Effector memory CD8-positive, alpha-beta T cell (primary cell): ENCODE data around the gene DDAH2.
A peak's percentile ranks its signal among the peaks of the same experiment; 100 is the strongest.

Experiments used
- ATAC-seq: fragments of 150-1000 bp; cut with Tn5 transposase; replicated peaks from 2 replicates; pipeline ENCODE4 v1.10.0; 2021; ENCODE audit warnings: mild to moderate bottlenecking, moderate library complexity
- DNase-seq, 3 experiments: peaks; one replicate each; pipeline ENCODE4 v3.0.0; 2021
- H3K27ac Mint-ChIP-seq, 2 donors: one replicate each; pipeline ENCODE4 v1.8.0; 2022; ENCODE audit warnings: mild to moderate bottlenecking in 2 of 2, mixed read lengths in 2 of 2, moderate library complexity in 2 of 2
- H3K27me3 Mint-ChIP-seq, 2 donors: one replicate each; pipeline ENCODE4 v1.8.0; 2022; ENCODE audit warnings: mixed read lengths in 2 of 2
- H3K36me3 Mint-ChIP-seq: one replicate; pipeline ENCODE4 v1.8.0; 2022; ENCODE audit warnings: mild to moderate bottlenecking, moderate library complexity, mixed read lengths; ENCODE audit not compliant: insufficient read depth
- H3K4me1 Mint-ChIP-seq, 2 donors: one replicate each; pipeline ENCODE4 v1.8.0; 2022; ENCODE audit warnings: low read depth in 2 of 2, mixed read lengths in 2 of 2
- H3K4me3 Mint-ChIP-seq, 2 donors: one replicate each; pipeline ENCODE4 v1.8.0; 2022; ENCODE audit warnings: mild to moderate bottlenecking in 2 of 2, mixed read lengths in 2 of 2, moderate library complexity in 2 of 2
- H3K9me3 Mint-ChIP-seq, 2 donors: one replicate each; pipeline ENCODE4 v1.8.0; 2022; ENCODE audit warnings: mixed read lengths in 2 of 2

Gene DDAH2

GRCh38 chr6:31722173-31722572 is 6.9 kb downstream of the DDAH2 start:
- DNase-seq (no peak), ATAC-seq (no peak)
- Mint-ChIP-seq H3K4me3 (no peak overlapping the region), H3K27ac (no peak overlapping the region), H3K36me3 (peaks cover 5% of the 10 kb centered on the region), H3K9me3 (no peaks in the 10 kb centered on the region), H3K27me3 (no peaks in the 10 kb centered on the region), H3K4me1 (peaks cover 0 to 12% of the 10 kb centered on the region in 2 donors)

DNA sequence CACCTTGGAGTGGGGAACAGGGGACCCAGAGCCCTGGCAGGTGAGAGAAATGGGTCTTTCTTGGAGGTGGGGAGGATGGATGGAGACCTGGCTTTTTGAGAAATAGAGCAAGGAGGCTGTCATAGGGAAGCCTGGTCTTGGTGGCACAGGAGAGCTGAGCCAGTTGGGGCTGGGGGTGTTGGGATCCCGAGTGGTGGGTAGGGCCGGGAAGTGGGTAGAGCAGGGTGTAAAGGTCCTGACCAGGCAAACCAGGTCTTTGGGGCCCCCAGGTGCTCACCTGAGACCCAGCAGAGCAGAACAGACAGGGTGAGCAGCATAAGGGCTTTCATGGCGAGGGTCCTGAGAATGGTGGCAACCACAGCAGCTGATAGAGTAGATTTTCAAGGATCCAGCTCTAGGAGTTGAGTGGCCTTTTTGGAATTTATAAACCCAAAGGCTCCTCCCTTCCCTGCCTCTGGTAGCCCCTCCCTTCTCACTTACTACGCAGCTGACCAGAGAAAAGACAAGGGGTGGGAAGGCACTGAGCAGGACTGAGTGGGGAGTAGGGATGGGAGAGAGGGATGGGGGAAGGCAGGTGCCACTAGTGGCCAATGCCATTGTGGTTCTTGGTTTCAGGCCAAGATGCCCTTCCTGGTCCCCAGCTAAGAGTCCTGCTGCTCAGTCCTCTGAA is 7.6 kb downstream of the DDAH2 start, which contains the start of gene LY6G6C:
Gene LY6G6C, minus strand, starts transcription at position 396 of the 670 bp plus-strand sequence. Its CDS starts 67 bp downstream, at position 329.
- ATAC-seq (no peak), DNase-seq (no peak)
- peaks cover 3% of the 10 kb centered on the region for H3K36me3 Mint-ChIP-seq
- H3K4me3 Mint-ChIP-seq = no peak within 1 kb of the TSS
- H3K9me3 Mint-ChIP-seq = no peaks in the 10 kb centered on the region
- no peaks in the 10 kb centered on the region for H3K27me3 Mint-ChIP-seq
- H3K4me1 Mint-ChIP-seq = peaks cover 0 to 8% of the 10 kb centered on the region in 2 donors
- H3K27ac Mint-ChIP-seq = no peak within 1 kb of the TSS

DNA sequence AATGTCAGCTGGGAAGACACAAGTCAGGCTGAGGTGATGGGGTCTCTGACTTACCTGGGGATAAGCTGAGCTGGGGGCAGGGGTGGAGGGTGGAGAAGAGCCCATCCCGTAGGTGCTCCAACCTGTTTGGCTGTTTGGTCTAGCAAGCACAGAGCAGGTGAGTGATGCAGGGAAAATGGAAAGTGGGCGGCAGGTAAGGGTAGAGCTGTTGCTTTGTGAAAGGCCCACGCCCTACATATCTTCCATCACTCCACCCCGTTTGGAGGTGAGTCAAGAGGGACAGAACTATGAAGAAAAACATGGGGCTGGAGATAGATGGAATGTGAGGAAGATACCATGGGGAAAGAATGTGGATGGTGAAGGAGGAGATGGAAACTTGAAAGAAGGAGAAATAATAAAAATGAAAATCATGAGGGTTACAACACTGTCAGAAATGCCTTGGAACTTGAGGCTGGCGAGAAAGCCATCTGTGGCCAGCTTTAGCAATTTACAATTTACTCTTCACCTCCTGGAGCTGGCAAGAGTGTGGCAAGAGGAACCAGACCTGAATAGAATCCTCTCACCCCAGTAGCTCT is 8.8 kb downstream of the DDAH2 start:
- DNase-seq (no peak), ATAC-seq (no peak)
- Mint-ChIP-seq H3K27me3 (no peaks in the 10 kb centered on the region), H3K4me1 (peaks cover 0 to 6% of the 10 kb centered on the region in 2 donors), H3K27ac (no peak overlapping the region), H3K36me3 (peaks cover 3% of the 10 kb centered on the region), H3K4me3 (no peak overlapping the region), H3K9me3 (no peaks in the 10 kb centered on the region)

DNA sequence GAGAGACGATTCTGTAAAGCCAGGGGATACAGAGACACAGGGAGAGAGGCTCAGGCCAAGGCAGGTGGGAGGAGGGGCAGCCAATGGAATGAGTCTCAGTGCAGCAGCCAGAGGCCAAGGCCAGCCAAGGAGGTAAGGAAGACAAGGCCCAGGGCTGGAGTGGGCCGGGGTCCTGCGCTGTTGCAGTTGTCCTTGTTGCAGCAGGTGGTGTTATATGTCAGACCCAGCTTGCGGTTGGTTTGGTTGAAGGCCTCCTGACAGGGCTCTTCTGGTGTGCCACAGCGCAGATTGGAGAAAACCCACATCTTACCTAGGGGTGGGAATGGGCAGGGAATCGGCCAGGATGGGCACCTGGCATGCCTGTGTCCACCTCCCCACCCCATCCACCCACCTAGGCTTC is 10.1 kb downstream of the DDAH2 start:
- H3K27me3 Mint-ChIP-seq = no peaks in the 10 kb centered on the region
- H3K27ac Mint-ChIP-seq = peak overlapping the region in 1 of 2 donors; percentile 4
- no peaks in the 10 kb centered on the region for H3K9me3 Mint-ChIP-seq
- peaks cover 0 to 6% of the 10 kb centered on the region in 2 donors for H3K4me1 Mint-ChIP-seq
- no peak overlapping the region for H3K4me3 Mint-ChIP-seq
- DNase-seq (no peak), ATAC-seq (no peak)
- H3K36me3 Mint-ChIP-seq = peaks cover 3% of the 10 kb centered on the region

DNA sequence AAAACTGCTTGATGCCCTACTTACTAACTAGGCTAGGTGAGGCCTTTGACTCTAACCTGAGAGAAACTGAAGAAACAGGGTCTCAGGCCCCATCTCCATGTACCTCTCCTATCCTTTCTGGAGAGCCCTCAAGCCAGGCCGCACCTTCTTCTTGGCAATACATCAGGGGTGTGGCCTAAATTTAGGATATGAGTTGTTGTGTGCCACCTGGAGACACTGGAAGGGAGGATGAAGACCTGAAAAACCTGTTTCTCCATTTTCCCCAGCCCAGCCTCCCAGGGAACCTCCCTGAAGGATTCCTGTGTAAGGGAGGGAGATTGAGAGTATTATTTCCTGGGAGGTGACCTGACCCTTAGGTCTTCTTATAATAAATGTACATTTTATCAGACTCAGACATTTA is 10.8 kb downstream of the DDAH2 start:
- no peak for DNase-seq
- no peaks in the 10 kb centered on the region for H3K9me3 Mint-ChIP-seq
- no peaks in the 10 kb centered on the region for H3K27me3 Mint-ChIP-seq
- no peak overlapping the region for H3K4me3 Mint-ChIP-seq
- no peak for ATAC-seq
- no peak overlapping the region for H3K27ac Mint-ChIP-seq
- H3K4me1 Mint-ChIP-seq = peaks cover 0 to 3% of the 10 kb centered on the region in 2 donors
- peaks cover 3% of the 10 kb centered on the region for H3K36me3 Mint-ChIP-seq

GRCh38 chr6:31717499-31718222 is 11.4 kb downstream of the DDAH2 start:
- Mint-ChIP-seq H3K9me3 (no peaks in the 10 kb centered on the region), H3K36me3 (peaks cover 3% of the 10 kb centered on the region), H3K27ac (no peak overlapping the region), H3K4me1 (peaks cover 0 to 2% of the 10 kb centered on the region in 2 donors), H3K4me3 (no peak overlapping the region), H3K27me3 (peaks cover 0 to under 1% of the 10 kb centered on the region in 2 donors)
- DNase-seq (no peak), ATAC-seq (no peak)

- H3K36me3 Mint-ChIP-seq = no peaks in the 10 kb centered on the region
- peaks cover 14 to 15% of the 10 kb centered on the region in 2 donors for H3K4me1 Mint-ChIP-seq
- no peaks in the 10 kb centered on the region for H3K9me3 Mint-ChIP-seq
- DNase-seq (no peak), ATAC-seq (no peak)
- H3K27me3 Mint-ChIP-seq = peaks cover 0 to 7% of the 10 kb centered on the region in 2 donors
- no peak within 1 kb of the TSS for H3K4me3 Mint-ChIP-seq
- peak within 1 kb of the TSS in 1 of 2 donors; percentile 16 for H3K27ac Mint-ChIP-seq
These were observed 13.8 kb downstream of the DDAH2 start, which contains the start of gene LY6G6D for GRCh38 chr6:31715022-31715958. TSS of gene LY6G6D (plus strand) at chr6:31715348. CDS start at chr6:31715356, 8 bp downstream.

- H3K36me3 Mint-ChIP-seq = no peaks in the 10 kb centered on the region
- DNase-seq (no peak), ATAC-seq (no peak)
- H3K9me3 Mint-ChIP-seq = no peaks in the 10 kb centered on the region
- peak overlapping the region in 1 of 2 donors; percentile 16 for H3K27ac Mint-ChIP-seq
- H3K4me1 Mint-ChIP-seq = peaks cover 14 to 15% of the 10 kb centered on the region in 2 donors
- H3K4me3 Mint-ChIP-seq = no peak overlapping the region
- H3K27me3 Mint-ChIP-seq = peaks cover 0 to 7% of the 10 kb centered on the region in 2 donors
These were observed 15.0 kb downstream of the DDAH2 start for GRCh38 chr6:31713991-31714684.

- DNase-seq = no peak
- Mint-ChIP-seq H3K4me3 (no peak overlapping the region), H3K27ac (peak overlapping the region in 1 of 2 donors; percentile 41), H3K9me3 (no peaks in the 10 kb centered on the region), H3K27me3 (peaks cover 0 to 7% of the 10 kb centered on the region in 2 donors), H3K4me1 (peaks cover 13 to 14% of the 10 kb centered on the region in 2 donors), H3K36me3 (no peaks in the 10 kb centered on the region)
- no peak for ATAC-seq
These were observed 15.6 kb downstream of the DDAH2 start for GRCh38 chr6:31713465-31713864.

DNA sequence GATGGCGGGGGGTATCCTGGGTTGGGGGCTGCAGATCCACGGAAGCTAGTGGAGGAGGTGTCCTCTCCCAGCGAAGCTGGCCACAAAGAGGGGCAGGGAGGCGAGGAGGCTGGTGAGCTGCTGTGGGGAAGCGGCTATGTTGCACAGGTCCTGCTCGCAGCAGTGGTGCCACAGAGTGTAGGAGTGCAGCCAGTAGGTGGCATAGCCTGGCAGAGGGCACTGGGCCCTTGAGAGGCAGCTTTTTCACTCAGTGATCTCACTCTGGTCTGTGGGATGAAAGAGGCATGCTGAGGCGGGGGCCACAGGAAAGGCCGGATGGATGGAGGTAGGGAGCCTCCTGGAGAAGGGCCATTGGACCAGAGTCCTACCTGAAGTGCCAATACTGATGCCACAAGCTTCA is 16.8 kb downstream of the DDAH2 start:
- H3K27ac Mint-ChIP-seq = peak overlapping the region; percentile 71 to 78
- peaks cover 0 to 7% of the 10 kb centered on the region in 2 donors for H3K27me3 Mint-ChIP-seq
- H3K4me1 Mint-ChIP-seq = peaks cover 13 to 14% of the 10 kb centered on the region in 2 donors
- no peaks in the 10 kb centered on the region for H3K9me3 Mint-ChIP-seq
- H3K36me3 Mint-ChIP-seq = no peaks in the 10 kb centered on the region
- DNase-seq (no peak), ATAC-seq (peak; percentile 54)
- H3K4me3 Mint-ChIP-seq = no peak overlapping the region

DNA sequence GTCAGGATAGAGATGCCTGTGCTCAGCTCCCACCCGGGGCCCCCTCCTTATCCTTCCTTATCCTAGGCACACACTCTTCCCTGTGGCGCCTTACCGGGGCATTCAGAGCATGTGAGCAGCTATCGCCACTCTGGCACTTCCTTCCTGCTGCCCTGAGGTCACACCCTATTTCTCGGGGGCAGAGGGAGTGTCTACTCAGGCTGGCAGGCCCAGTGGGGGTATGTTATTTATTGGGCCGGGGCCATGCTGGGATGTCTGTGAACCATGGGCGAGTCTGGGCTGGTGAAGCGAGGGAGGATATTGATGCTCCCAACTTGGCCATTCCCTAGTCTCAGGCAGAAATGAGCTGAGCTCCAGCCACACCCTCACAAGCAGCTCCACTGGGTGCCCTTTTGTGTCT is 17.9 kb downstream of the DDAH2 start:
- Mint-ChIP-seq H3K27me3 (peaks cover 0 to 7% of the 10 kb centered on the region in 2 donors), H3K27ac (peak overlapping the region; percentile 11 to 52), H3K9me3 (no peaks in the 10 kb centered on the region), H3K36me3 (no peaks in the 10 kb centered on the region), H3K4me3 (peak overlapping the region in 1 of 2 donors; percentile 9), H3K4me1 (peaks cover 13 to 14% of the 10 kb centered on the region in 2 donors)
- ATAC-seq (peak; percentile 51), DNase-seq (no peak)

DNA sequence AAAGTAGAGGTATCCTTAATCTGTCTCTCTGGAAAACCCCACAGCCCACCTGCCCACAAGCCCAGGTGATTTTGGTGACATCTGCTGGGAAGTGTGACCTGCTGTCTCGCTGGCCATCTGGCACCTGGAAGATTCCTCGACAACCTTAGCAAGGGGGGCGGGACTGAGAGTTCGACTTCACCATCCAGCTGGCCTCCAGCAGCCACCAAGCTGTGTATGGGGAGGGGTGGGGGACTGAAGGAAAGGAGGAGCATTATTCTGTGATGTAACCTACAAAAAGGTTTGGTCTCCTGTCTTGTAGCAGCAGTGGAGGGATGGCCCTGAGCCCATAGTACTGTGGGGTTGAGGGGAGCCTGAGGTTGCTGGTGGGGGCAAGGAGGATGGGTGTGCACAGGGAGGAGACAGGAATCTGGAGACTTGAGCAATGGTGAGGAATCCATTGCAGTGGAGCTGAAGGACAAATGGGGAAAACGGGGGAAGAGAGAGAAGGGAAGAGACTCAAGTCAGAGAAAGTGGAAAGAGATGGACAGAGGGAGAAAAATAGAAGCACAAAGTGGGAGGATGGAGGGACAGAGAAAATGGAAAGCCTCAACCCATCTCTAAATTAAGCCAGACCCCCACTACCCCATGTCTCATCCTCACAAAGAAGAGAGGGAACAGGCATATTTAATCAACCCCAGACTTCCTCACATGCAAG is 18.4 kb downstream of the DDAH2 start:
- peak overlapping the region in 1 of 2 donors; percentile 9 for H3K4me3 Mint-ChIP-seq
- no peaks in the 10 kb centered on the region for H3K36me3 Mint-ChIP-seq
- peak overlapping the region; percentile 11 to 52 for H3K27ac Mint-ChIP-seq
- peaks cover 0 to 7% of the 10 kb centered on the region in 2 donors for H3K27me3 Mint-ChIP-seq
- ATAC-seq (no peak), DNase-seq (no peak)
- peaks cover 13 to 14% of the 10 kb centered on the region in 2 donors for H3K4me1 Mint-ChIP-seq
- no peaks in the 10 kb centered on the region for H3K9me3 Mint-ChIP-seq
